MM.1S (cell line): ENCODE results near the gene AP1G1.

Experiments
- DNase-seq: peaks from one replicate; pipeline ENCODE4 v3.0.0-alpha.2; 2015
- H2AFZ ChIP-seq: fragments of 300-600 bp; sonication (generic); 2 replicates; pipeline ENCODE4 v1.6.0; 2016; ENCODE audit warnings: antibody characterized with exemption, low read length
- H3F3A ChIP-seq: fragments of 300-600 bp; sonication (generic); 2 replicates; pipeline ENCODE4 v1.6.1; 2016; ENCODE audit warnings: mild to moderate bottlenecking, antibody characterized with exemption, low read length, moderate library complexity, mixed read lengths; ENCODE audit not compliant: insufficient read depth
- H3K27ac ChIP-seq: fragments of 300-600 bp; sonication (generic); 2 replicates; pipeline ENCODE4 v1.5.1; 2016; ENCODE audit warnings: mild to moderate bottlenecking, low read length
- H3K27me3 ChIP-seq: fragments of 300-600 bp; sonication (generic); replicated peaks from 2 replicates; pipeline ENCODE4 v1.6.0; 2016; ENCODE audit warnings: low read length; ENCODE audit not compliant: insufficient read depth
- H3K36me3 ChIP-seq: fragments of 300-600 bp; sonication (generic); replicated peaks from 2 replicates; pipeline ENCODE4 v1.6.1; 2016; ENCODE audit warnings: mild to moderate bottlenecking, low read length, mixed read lengths; ENCODE audit not compliant: insufficient read depth
- H3K4me1 ChIP-seq: fragments of 300-600 bp; sonication (generic); 2 replicates; pipeline ENCODE4 v1.6.1; 2016; ENCODE audit warnings: low read length, mixed read lengths
- H3K4me2 ChIP-seq: fragments of 300-600 bp; sonication (generic); 2 replicates; pipeline ENCODE4 v1.6.0; 2016; ENCODE audit warnings: low read depth, low read length
- H3K4me3 ChIP-seq: fragments of 300-600 bp; sonication (generic); 2 replicates; pipeline ENCODE4 v1.5.1; 2016; ENCODE audit warnings: low read length, mixed read lengths
- H3K79me2 ChIP-seq: fragments of 300-600 bp; sonication (generic); 2 replicates; pipeline ENCODE4 v1.6.1; 2016; ENCODE audit warnings: mixed run types, low read length, mixed read lengths
- H3K9ac ChIP-seq: fragments of 300-600 bp; sonication (generic); 2 replicates; pipeline ENCODE4 v1.6.1; 2016; ENCODE audit warnings: low read length, mixed read lengths
- H3K9me2 ChIP-seq: fragments of 300-600 bp; sonication (generic); replicated peaks from 2 replicates; pipeline ENCODE4 v1.6.1; 2016; ENCODE audit warnings: mild to moderate bottlenecking, low read length, mixed read lengths; ENCODE audit not compliant: insufficient read depth
- H3K9me3 ChIP-seq: fragments of 300-600 bp; sonication (generic); replicated peaks from 2 replicates; pipeline ENCODE4 v1.6.1; 2016; ENCODE audit warnings: mild to moderate bottlenecking, low read length, mixed read lengths; ENCODE audit not compliant: insufficient read depth
- H4K20me1 ChIP-seq: fragments of 300-600 bp; sonication (generic); 2 replicates; pipeline ENCODE4 v1.6.1; 2016; ENCODE audit warnings: mild to moderate bottlenecking, low read length, moderate library complexity, mixed read lengths; ENCODE audit not compliant: insufficient read depth
- CTCF ChIP-seq: fragments of 300-600 bp; sonication (generic); IDR thresholded peaks from 2 replicates; pipeline ENCODE4 v1.5.1; 2016; ENCODE audit warnings: antibody characterized with exemption, low read length, mixed read lengths
- EZH2 ChIP-seq: fragments of 300-600 bp; sonication (generic); optimal IDR thresholded peaks from 2 replicates; pipeline ENCODE3; 2017; ENCODE audit warnings: low read depth, mild to moderate bottlenecking, antibody characterized with exemption, low read length, mixed read lengths
- EZH2phosphoT487 ChIP-seq: fragments of 300-600 bp; sonication (generic); IDR thresholded peaks from 2 replicates; pipeline ENCODE4 v1.6.1; 2018; ENCODE audit warnings: antibody characterized with exemption, low read length

The AP1G1 gene

GRCh38 chr16:71698491-71698890 is 110.1 kb downstream of the AP1G1 start:
- Histone ChIP-seq H3K9me2 (no peaks in the 10 kb centered on the region), H3K36me3 (no peaks in the 10 kb centered on the region), H3K27ac (no peak overlapping the region), H4K20me1 (no peaks in the 10 kb centered on the region), H3K27me3 (no peaks in the 10 kb centered on the region), H3K9me3 (no peaks in the 10 kb centered on the region), H2AFZ (no peak overlapping the region), H3K79me2 (no peaks in the 10 kb centered on the region), H3F3A (no peaks in the 10 kb centered on the region), H3K4me1 (no peaks in the 10 kb centered on the region), H3K9ac (no peak overlapping the region), H3K4me2 (no peak overlapping the region), H3K4me3 (no peak overlapping the region)
- TF ChIP-seq EZH2phosphoT487 (no peak), EZH2 (no peak), CTCF (no peak)
- no peak for DNase-seq

DNA sequence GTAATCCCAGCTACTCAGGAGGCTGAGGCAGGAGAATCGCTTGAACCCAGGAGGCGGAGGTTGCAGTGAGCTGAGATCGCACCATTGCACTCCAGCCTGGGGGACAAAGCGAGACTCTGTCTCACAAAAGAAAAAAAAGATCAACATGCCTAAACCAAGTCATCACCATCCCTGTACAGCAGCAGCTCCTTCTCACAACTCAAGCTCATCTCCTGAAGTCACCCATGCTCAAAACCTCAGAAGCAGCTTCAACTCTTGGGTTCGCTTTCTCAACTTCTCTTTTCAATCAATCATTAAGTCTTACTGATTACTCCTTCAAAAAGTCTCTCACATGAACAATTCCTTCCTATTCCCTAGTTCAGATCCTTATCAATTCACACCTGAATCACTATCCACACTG is 115.5 kb downstream of the AP1G1 start:
- Histone ChIP-seq H3K79me2 (no peaks in the 10 kb centered on the region), H3K36me3 (no peaks in the 10 kb centered on the region), H3K9me3 (no peaks in the 10 kb centered on the region), H4K20me1 (no peaks in the 10 kb centered on the region), H3F3A (no peaks in the 10 kb centered on the region; the same call in 1 of the 2 replicates), H3K9ac (no peak overlapping the region), H3K27ac (no peak overlapping the region), H2AFZ (no peak overlapping the region), H3K4me2 (no peak overlapping the region), H3K9me2 (no peaks in the 10 kb centered on the region), H3K4me3 (no peak overlapping the region), H3K27me3 (no peaks in the 10 kb centered on the region), H3K4me1 (no peaks in the 10 kb centered on the region)
- DNase-seq: no peak
- TF ChIP-seq CTCF: no peak
- TF ChIP-seq EZH2phosphoT487: no peak
- TF ChIP-seq EZH2: no peak

GRCh38 chr16:71689901-71690300 is 118.7 kb downstream of the AP1G1 start:
- H3K4me2 ChIP-seq: no peak overlapping the region
- H3K4me1 ChIP-seq: no peaks in the 10 kb centered on the region

More at GRCh38 chr16:71689901-71690300, 118.7 kb downstream of the AP1G1 start:
- Histone ChIP-seq H3K4me3 (no peak overlapping the region), H2AFZ (no peak overlapping the region), H3K27me3 (no peaks in the 10 kb centered on the region), H3K36me3 (no peaks in the 10 kb centered on the region; the same call in 1 of the 2 replicates), H3K9me3 (no peaks in the 10 kb centered on the region), H3K9ac (no peak overlapping the region), H3K79me2 (no peaks in the 10 kb centered on the region), H3K27ac (no peak overlapping the region), H3F3A (no peaks in the 10 kb centered on the region; the same call in 1 of the 2 replicates), H3K9me2 (no peaks in the 10 kb centered on the region), H4K20me1 (no peaks in the 10 kb centered on the region)
- TF ChIP-seq EZH2 (no peak), CTCF (no peak), EZH2phosphoT487 (no peak)
- no peak for DNase-seq
